GM21619 (cell line): Measurements from ENCODE around the gene BEND5.

Experiments
- ATAC-seq: cut with Tn5 transposase; IDR thresholded peaks from one replicate; pipeline ENCODE4 v1.9.1; 2021; ENCODE audit not compliant: unreplicated experiment

Gene BEND5

GRCh38 chr1:48776393-48777218, at the start of gene BEND5:
TSS of gene BEND5 (minus strand) at chr1:48776891. CDS start at chr1:48776831, 60 bp downstream.
- no peak for ATAC-seq

- no peak for ATAC-seq
Observed at GRCh38 chr1:48823168-48823567, 46.5 kb upstream of the BEND5 start.

- ATAC-seq = no peak
Observed at GRCh38 chr1:48820491-48820890, 43.8 kb upstream of the BEND5 start.

- peak; percentile 80 for ATAC-seq
Observed at GRCh38 chr1:48817505-48818114, 40.9 kb upstream of the BEND5 start.

GRCh38 chr1:48810740-48811139, 34.0 kb upstream of the BEND5 start:
- no peak for ATAC-seq

GRCh38 chr1:48808496-48808895, 31.8 kb upstream of the BEND5 start:
- no peak for ATAC-seq

- no peak for ATAC-seq
Observed at GRCh38 chr1:48807554-48808260, 31.0 kb upstream of the BEND5 start.

GRCh38 chr1:48803474-48803873, 26.8 kb upstream of the BEND5 start:
- ATAC-seq = no peak

- no peak for ATAC-seq
Observed at GRCh38 chr1:48794816-48795215, 18.1 kb upstream of the BEND5 start.

- ATAC-seq = peak; percentile 76
Observed at GRCh38 chr1:48793863-48794262, 17.2 kb upstream of the BEND5 start.

GRCh38 chr1:48792961-48793360, 16.3 kb upstream of the BEND5 start:
- ATAC-seq = no peak

GRCh38 chr1:48790397-48790796, 13.7 kb upstream of the BEND5 start:
- peak; percentile 44 for ATAC-seq

GRCh38 chr1:48789903-48790302, 13.2 kb upstream of the BEND5 start:
- ATAC-seq = peak; percentile 6

GRCh38 chr1:48785869-48786268, 9.2 kb upstream of the BEND5 start:
- ATAC-seq = no peak

- no peak for ATAC-seq
Observed at GRCh38 chr1:48784301-48784700, 7.6 kb upstream of the BEND5 start.

GRCh38 chr1:48777219-48777895, 666 bp upstream of the BEND5 start:
- ATAC-seq = no peak

GRCh38 chr1:48775831-48776392, 779 bp downstream of the BEND5 start:
- no peak for ATAC-seq

GRCh38 chr1:48773133-48773532, 3.6 kb downstream of the BEND5 start:
- ATAC-seq = peak; percentile 49

GRCh38 chr1:48772211-48772610, 4.5 kb downstream of the BEND5 start:
- ATAC-seq = no peak

GRCh38 chr1:48771561-48771960, 5.1 kb downstream of the BEND5 start:
- no peak for ATAC-seq

GRCh38 chr1:48767975-48768510, 8.6 kb downstream of the BEND5 start:
- ATAC-seq = no peak
